Eye (tissue), 1 donor: Measurements from ENCODE around the gene CLEC4F.

ENCODE experiments used
- DNase-seq: peaks from one replicate; pipeline ENCODE4 v3.0.0-alpha.2; 2015

The CLEC4F gene

GRCh38 chr2:70820499-70820898 lies at the start of gene CLEC4F:
TSS of gene CLEC4F (minus strand) at chr2:70820599. CDS start at chr2:70820523, 76 bp downstream.
- no peak for DNase-seq

GRCh38 chr2:70868970-70869369 lies 48.6 kb upstream of the CLEC4F start:
- DNase-seq = no peak

- DNase-seq = peak; percentile 95
Measured at GRCh38 chr2:70861777-70862625, 41.6 kb upstream of the CLEC4F start.

- DNase-seq = no peak
Measured at GRCh38 chr2:70855667-70856066, 35.3 kb upstream of the CLEC4F start.

GRCh38 chr2:70854411-70854810 lies 34.0 kb upstream of the CLEC4F start:
- no peak for DNase-seq

GRCh38 chr2:70852824-70853223 lies 32.4 kb upstream of the CLEC4F start:
- no peak for DNase-seq

- no peak for DNase-seq
Measured at GRCh38 chr2:70851704-70852103, 31.3 kb upstream of the CLEC4F start.

- no peak for DNase-seq
Measured at GRCh38 chr2:70850925-70851324, 30.5 kb upstream of the CLEC4F start.

- DNase-seq = no peak
Measured at GRCh38 chr2:70842401-70842800, 22.0 kb upstream of the CLEC4F start.

GRCh38 chr2:70837980-70838925 lies 17.9 kb upstream of the CLEC4F start:
- DNase-seq = no peak

- DNase-seq = no peak
Measured at GRCh38 chr2:70835643-70836042, 15.2 kb upstream of the CLEC4F start, which contains the start of gene CD207. TSS of gene CD207 (minus strand) at chr2:70835816. CDS start at chr2:70835776, 40 bp downstream.

GRCh38 chr2:70834881-70835280 lies 14.5 kb upstream of the CLEC4F start:
- no peak for DNase-seq

- DNase-seq = no peak
Measured at GRCh38 chr2:70834106-70834505, 13.7 kb upstream of the CLEC4F start.

GRCh38 chr2:70833246-70833645 lies 12.8 kb upstream of the CLEC4F start:
- no peak for DNase-seq

- DNase-seq = no peak
Measured at GRCh38 chr2:70832386-70832785, 12.0 kb upstream of the CLEC4F start.

- DNase-seq = no peak
Measured at GRCh38 chr2:70831861-70832260, 11.5 kb upstream of the CLEC4F start.

- DNase-seq = no peak
Measured at GRCh38 chr2:70830366-70830765, 10.0 kb upstream of the CLEC4F start.

GRCh38 chr2:70829916-70830315 lies 9.5 kb upstream of the CLEC4F start:
- no peak for DNase-seq

- DNase-seq = no peak
Measured at GRCh38 chr2:70828914-70829824, 8.8 kb upstream of the CLEC4F start.

GRCh38 chr2:70828115-70828514 lies 7.7 kb upstream of the CLEC4F start:
- DNase-seq = no peak

GRCh38 chr2:70827388-70827787 lies 7.0 kb upstream of the CLEC4F start:
- DNase-seq = no peak

- no peak for DNase-seq
Measured at GRCh38 chr2:70826696-70827350, 6.4 kb upstream of the CLEC4F start.
